ENCODE data around the gene PEMT. TPM values are rescaled to one million over a fixed set of nuclear protein-coding genes. Genes with fewer than 3 reads are reported as not detected.

Gene PEMT
- total RNA-seq, 1 donor from 2014 or later: 41.9 TPM

DNA sequence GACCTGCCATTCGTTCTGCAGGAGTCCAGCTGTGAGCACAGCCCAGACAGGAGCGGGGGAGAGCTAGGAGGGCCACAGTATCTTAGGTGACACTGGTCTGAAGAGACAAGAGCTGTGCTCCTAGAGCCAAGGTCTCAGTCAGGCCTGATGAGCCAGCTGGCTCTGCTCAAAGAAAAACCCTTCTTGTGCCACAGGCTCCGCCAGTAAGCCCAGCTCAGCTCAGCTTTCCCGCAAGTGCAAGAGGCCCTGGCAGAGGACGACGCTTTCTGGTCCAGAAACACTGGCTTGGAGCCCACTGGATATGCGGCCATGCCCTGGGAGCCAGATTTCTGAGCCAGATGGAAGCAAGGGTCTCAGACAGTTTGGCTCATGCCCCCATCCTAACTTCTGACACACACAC is 23.9 kb downstream of the PEMT start:
- TF ChIP-seq, protein P1, sequence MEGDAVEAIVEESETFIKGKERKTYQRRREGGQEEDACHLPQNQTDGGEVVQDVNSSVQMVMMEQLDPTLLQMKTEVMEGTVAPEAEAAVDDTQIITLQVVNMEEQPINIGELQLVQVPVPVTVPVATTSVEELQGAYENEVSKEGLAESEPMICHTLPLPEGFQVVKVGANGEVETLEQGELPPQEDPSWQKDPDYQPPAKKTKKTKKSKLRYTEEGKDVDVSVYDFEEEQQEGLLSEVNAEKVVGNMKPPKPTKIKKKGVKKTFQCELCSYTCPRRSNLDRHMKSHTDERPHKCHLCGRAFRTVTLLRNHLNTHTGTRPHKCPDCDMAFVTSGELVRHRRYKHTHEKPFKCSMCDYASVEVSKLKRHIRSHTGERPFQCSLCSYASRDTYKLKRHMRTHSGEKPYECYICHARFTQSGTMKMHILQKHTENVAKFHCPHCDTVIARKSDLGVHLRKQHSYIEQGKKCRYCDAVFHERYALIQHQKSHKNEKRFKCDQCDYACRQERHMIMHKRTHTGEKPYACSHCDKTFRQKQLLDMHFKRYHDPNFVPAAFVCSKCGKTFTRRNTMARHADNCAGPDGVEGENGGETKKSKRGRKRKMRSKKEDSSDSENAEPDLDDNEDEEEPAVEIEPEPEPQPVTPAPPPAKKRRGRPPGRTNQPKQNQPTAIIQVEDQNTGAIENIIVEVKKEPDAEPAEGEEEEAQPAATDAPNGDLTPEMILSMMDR (IDR thresholded peaks at IDR 0.05; ENCODE audit: unreplicated experiment): no peak
- no peaks in the 10 kb centered on the region for H3K9me3 Mint-ChIP-seq
- no peak overlapping the region for H3K27ac Mint-ChIP-seq
- no peak overlapping the region for H3K4me3 Mint-ChIP-seq
- peaks cover 6% of the 10 kb centered on the region for H3K4me1 Mint-ChIP-seq
- no peaks in the 10 kb centered on the region for H3K36me3 Mint-ChIP-seq
- DNase-seq (ENCODE audit: low spot score in 2 of 2, unreplicated experiment in 2 of 2): no peak
- H3K27me3 Mint-ChIP-seq (ENCODE audit: low read depth): no peaks in the 10 kb centered on the region

DNA sequence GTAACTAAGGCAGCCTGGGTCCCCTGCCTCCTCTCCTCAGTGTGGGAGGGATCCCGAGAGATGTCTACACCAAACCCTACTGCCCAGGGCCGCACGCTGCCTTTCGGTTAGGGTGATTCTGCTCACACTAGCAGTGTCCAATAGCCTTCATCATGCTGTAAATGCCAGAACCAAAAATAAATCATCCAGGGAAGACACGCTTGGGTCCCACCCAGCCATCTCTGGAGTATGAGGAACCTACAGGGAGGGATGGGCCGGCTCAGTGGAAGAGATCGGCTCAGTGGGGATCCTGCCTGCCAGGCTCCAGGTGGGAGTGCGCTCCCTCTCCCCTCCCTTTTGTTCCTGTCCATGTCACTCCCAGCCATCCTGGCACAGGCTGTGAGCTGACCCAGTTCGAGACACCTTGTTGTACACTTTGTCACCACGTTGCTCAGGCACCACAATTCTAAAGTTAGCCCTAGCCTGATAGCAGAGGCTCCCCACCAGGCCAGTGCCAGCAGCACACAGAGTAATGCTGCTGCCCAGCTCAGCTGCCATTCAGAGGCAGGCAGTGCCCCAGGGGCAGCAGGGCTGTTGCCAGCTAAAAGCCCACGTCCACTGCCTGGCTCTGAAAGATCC is 24.5 kb downstream of the PEMT start:
- Mint-ChIP-seq H3K4me1 (peaks cover 6% of the 10 kb centered on the region), H3K4me3 (no peak overlapping the region), H3K9me3 (no peaks in the 10 kb centered on the region), H3K27ac (no peak overlapping the region), H3K36me3 (no peaks in the 10 kb centered on the region), H3K27me3 (ENCODE audit: low read depth) (no peaks in the 10 kb centered on the region)
- TF ChIP-seq, protein P1 (IDR thresholded peaks at IDR 0.05; ENCODE audit: unreplicated experiment): no peak
- no peak for DNase-seq (ENCODE audit: low spot score in 2 of 2, unreplicated experiment in 2 of 2)

DNA sequence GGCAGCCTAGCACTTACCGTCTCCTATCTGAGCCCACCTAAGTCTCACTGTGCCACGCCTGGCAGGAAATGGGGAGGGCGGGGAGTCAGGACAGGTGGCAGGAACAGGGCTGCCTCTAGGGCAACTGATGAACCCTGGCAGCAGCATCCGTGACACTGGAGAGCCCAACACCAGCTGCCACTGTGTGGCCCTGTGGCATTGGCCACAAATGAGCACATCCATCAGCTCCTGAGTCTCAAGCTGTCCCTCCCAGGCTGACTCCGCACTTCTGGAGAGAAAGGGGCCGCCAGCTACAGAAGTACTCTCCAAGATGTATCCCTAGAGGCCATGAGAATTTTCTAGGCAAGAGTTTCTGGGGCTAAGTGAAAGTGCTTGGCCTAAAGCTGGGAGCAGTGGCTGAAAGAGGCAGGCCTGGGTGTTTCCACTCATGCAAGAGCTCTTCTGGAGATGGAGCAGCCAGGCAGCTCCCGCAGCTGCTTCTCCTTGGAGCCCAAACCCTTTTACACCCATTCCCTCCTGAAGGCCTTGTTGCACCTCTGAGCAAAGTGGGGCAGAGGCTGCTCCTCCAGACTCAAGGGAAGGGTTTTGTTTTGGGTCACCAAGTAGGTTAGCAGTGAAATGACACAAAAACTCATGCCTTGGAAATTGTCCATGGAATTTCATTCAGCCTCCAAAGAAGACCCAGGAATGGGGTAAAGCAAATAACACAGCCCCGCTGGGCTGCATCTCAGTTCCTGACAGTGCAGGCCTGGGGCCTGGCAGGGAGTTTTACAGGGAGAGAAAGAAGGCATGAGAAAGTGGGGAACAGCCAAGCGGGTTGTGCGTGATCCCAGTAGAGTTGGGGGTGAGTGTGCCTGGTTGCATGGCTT is 25.8 kb downstream of the PEMT start:
- Mint-ChIP-seq H3K4me1 (peaks cover 6% of the 10 kb centered on the region), H3K9me3 (no peaks in the 10 kb centered on the region), H3K4me3 (no peak overlapping the region), H3K27ac (peak overlapping the region; percentile 56), H3K36me3 (no peaks in the 10 kb centered on the region), H3K27me3 (ENCODE audit: low read depth) (no peaks in the 10 kb centered on the region)
- no peak for DNase-seq (ENCODE audit: low spot score in 2 of 2, unreplicated experiment in 2 of 2)
- TF ChIP-seq, protein P1 (IDR thresholded peaks at IDR 0.05; ENCODE audit: unreplicated experiment): no peak

DNA sequence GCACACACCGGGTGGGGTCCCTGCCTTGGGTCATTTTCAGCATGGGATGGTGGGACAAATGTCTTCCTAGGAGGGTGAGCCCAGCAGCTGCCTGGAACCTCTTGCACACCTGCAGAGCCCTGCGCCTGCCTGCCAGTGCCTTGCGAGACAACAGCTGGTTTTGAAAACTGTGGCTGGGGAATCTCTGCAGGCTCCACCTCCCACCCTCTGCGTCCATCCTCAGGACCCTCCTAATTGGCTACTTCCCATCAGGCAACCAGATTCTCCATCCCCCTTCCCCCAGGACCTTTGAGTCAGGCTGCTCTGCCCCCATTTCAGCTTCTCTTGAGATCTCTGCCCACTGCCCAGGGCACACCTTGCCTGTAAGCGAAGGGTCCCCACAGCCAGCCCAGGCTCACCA is 26.6 kb downstream of the PEMT start:
- no peaks in the 10 kb centered on the region for H3K27me3 Mint-ChIP-seq (ENCODE audit: low read depth)
- no peak for DNase-seq (ENCODE audit: low spot score in 2 of 2, unreplicated experiment in 2 of 2)

DNA sequence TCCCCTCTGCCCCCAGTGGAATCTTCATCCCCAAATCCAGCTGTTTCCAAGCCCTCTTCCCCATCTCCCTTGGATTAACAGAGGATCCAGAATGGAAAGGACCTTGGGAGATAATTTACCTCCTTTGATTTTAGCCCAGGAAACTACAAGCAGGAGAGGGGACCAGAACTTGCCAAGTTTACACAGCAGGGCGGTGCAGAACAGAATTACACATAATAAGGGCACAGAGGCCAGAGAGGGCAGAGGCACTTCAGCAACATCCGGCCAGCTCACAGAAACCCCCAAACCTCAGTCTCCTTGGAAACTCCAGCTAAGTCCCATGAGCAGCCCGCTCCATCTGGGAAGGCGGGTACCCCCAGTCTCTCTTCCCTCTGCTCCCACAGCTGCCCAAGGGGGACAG is 27.2 kb downstream of the PEMT start:
- TF ChIP-seq, protein P1 (IDR thresholded peaks at IDR 0.05; ENCODE audit: unreplicated experiment): no peak
- Mint-ChIP-seq H3K27me3 (ENCODE audit: low read depth) (no peaks in the 10 kb centered on the region), H3K27ac (no peak overlapping the region), H3K9me3 (no peaks in the 10 kb centered on the region), H3K4me1 (no peaks in the 10 kb centered on the region), H3K4me3 (no peak overlapping the region), H3K36me3 (no peaks in the 10 kb centered on the region)
- no peak for DNase-seq (ENCODE audit: low spot score in 2 of 2, unreplicated experiment in 2 of 2)

More for the DNA sequence above, 26.6 kb downstream of the PEMT start:
- Mint-ChIP-seq H3K4me1 (no peaks in the 10 kb centered on the region), H3K27ac (peak overlapping the region; percentile 12), H3K4me3 (no peak overlapping the region), H3K36me3 (no peaks in the 10 kb centered on the region), H3K9me3 (no peaks in the 10 kb centered on the region)
- TF ChIP-seq, protein P1 (IDR thresholded peaks at IDR 0.05; ENCODE audit: unreplicated experiment): no peak

Measured in mesothelial cell of epicardium (in vitro differentiated cells).